Measurements from ENCODE around the gene MAP3K13.
"Not testable (repeated sequence)": the region's sequence is repeated elsewhere in the genome, so short reads cannot be mapped to it uniquely, and the experiment has no call there.

Gene MAP3K13

GRCh38 chr3:185460719-185461350 lies 97.9 kb downstream of the MAP3K13 start:
- H3K27ac ChIP-seq (ENCODE audit: low read length) = no peak overlapping the region
- no peak overlapping the region for H3K4me3 ChIP-seq (ENCODE audit: low read length)
- H3K27me3 ChIP-seq (ENCODE audit: low read depth, low read length) = no peaks in the 10 kb centered on the region
- no peak for TF ChIP-seq EZH2phosphoT487 (IDR thresholded peaks at IDR 0.05; ENCODE audit: low read depth)
- TF ChIP-seq CTCF (IDR thresholded peaks at IDR 0.05; ENCODE audit: low read depth, low read length) = peak; percentile 55
- H3K36me3 ChIP-seq (replicated peaks; ENCODE audit: low read depth, low read length) = no peaks in the 10 kb centered on the region
- no peaks in the 10 kb centered on the region for H3K79me2 ChIP-seq (ENCODE audit: low read length)
- H2AFZ ChIP-seq (ENCODE audit: low read depth, low read length) = no peak overlapping the region
- H4K20me1 ChIP-seq (ENCODE audit: insufficient read depth, low read length) = no peaks in the 10 kb centered on the region
- no peaks in the 10 kb centered on the region for H3K9me3 ChIP-seq (ENCODE audit: insufficient read depth, low read length)
- no peak overlapping the region for H3K4me2 ChIP-seq (ENCODE audit: low read length)
- peaks cover 4% of the 10 kb centered on the region for H3K4me1 ChIP-seq (ENCODE audit: low read length)
- no peak overlapping the region for H3K9ac ChIP-seq (ENCODE audit: low read length)

- H3K4me1 ChIP-seq (ENCODE audit: low read length) = peaks cover 10% of the 10 kb centered on the region
- no peaks in the 10 kb centered on the region for H3K27me3 ChIP-seq (ENCODE audit: low read depth, low read length)
- no peaks in the 10 kb centered on the region for H3K9me3 ChIP-seq (ENCODE audit: insufficient read depth, low read length)
- no peak overlapping the region for H3K9ac ChIP-seq (ENCODE audit: low read length)
- H2AFZ ChIP-seq (ENCODE audit: low read depth, low read length) = no peak overlapping the region
- H4K20me1 ChIP-seq (ENCODE audit: insufficient read depth, low read length) = no peaks in the 10 kb centered on the region
- H3K4me3 ChIP-seq (ENCODE audit: low read length) = no peak overlapping the region
- no peaks in the 10 kb centered on the region for H3K79me2 ChIP-seq (ENCODE audit: low read length)
- H3K4me2 ChIP-seq (ENCODE audit: low read length) = peak overlapping the region; percentile 60; the same call in 1 of the 2 replicates
- H3K27ac ChIP-seq (ENCODE audit: low read length) = no peak overlapping the region
- TF ChIP-seq CTCF (IDR thresholded peaks at IDR 0.05; ENCODE audit: low read depth, low read length) (no peak), EZH2phosphoT487 (IDR thresholded peaks at IDR 0.05; ENCODE audit: low read depth) (no peak)
- no peaks in the 10 kb centered on the region for H3K36me3 ChIP-seq (replicated peaks; ENCODE audit: low read depth, low read length)
These were observed 102.5 kb downstream of the MAP3K13 start for GRCh38 chr3:185465471-185465870.

DNA sequence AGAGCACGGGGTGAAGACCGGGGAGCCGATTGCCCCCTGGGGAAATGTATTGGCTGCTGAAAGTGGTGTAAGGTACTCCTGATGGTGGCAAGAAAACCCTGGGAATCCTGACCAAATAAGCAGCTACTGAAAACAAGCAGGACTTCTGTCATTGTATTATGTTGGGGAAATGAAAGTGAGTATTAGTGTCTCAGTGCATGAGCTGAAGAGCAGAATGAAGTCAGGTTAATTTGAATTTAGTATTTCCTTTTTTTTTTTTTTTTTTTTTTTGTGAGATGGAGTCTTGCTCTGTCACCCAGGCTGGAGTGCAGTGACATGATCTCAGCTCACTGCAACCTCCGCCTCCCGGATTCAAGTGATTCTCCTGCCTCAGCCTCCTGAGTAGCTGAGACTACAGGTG lies 103.2 kb downstream of the MAP3K13 start:
- H2AFZ ChIP-seq (ENCODE audit: low read depth, low read length); H3K4me3 ChIP-seq (ENCODE audit: low read length); H3K9me3 ChIP-seq (ENCODE audit: insufficient read depth, low read length); H4K20me1 ChIP-seq (ENCODE audit: insufficient read depth, low read length); H3K27ac ChIP-seq (ENCODE audit: low read length); H3K79me2 ChIP-seq (ENCODE audit: low read length); H3K9ac ChIP-seq (ENCODE audit: low read length); H3K27me3 ChIP-seq (ENCODE audit: low read depth, low read length); H3K36me3 ChIP-seq (replicated peaks; ENCODE audit: low read depth, low read length): not testable (repeated sequence)
- peak overlapping the region; percentile 60 for H3K4me2 ChIP-seq (ENCODE audit: low read length)
- peaks cover 10% of the 10 kb centered on the region for H3K4me1 ChIP-seq (ENCODE audit: low read length)

DNA sequence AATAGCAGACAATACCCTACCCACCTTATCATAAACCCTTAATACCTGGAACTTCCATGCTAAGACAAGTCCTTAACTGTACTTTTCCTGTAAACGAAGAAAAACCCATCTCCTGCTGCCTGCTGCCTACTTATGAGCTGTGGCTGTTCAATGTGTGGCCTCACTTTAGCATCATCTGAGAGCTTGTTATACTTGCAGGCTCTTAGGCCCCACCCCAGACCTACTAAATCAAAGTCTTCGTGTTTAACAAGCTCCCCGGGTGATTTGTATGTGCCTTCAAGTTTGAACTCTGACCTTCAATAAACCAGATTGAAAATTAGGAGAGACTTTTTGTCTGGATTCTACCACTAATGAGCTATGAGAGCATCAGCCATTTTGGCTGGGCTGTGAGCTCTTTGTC lies 106.6 kb downstream of the MAP3K13 start:
- Histone ChIP-seq H3K27ac (ENCODE audit: low read length) (no peak overlapping the region), H3K4me2 (ENCODE audit: low read length) (no peak overlapping the region), H3K4me1 (ENCODE audit: low read length) (peaks cover 10% of the 10 kb centered on the region), H3K9me3 (ENCODE audit: insufficient read depth, low read length) (no peaks in the 10 kb centered on the region), H3K4me3 (ENCODE audit: low read length) (no peak overlapping the region), H4K20me1 (ENCODE audit: insufficient read depth, low read length) (no peaks in the 10 kb centered on the region), H3K36me3 (replicated peaks; ENCODE audit: low read depth, low read length) (no peaks in the 10 kb centered on the region), H3K27me3 (ENCODE audit: low read depth, low read length) (no peaks in the 10 kb centered on the region), H3K79me2 (ENCODE audit: low read length) (no peaks in the 10 kb centered on the region), H3K9ac (ENCODE audit: low read length) (no peak overlapping the region), H2AFZ (ENCODE audit: low read depth, low read length) (no peak overlapping the region)
- TF ChIP-seq CTCF (IDR thresholded peaks at IDR 0.05; ENCODE audit: low read depth, low read length) (no peak), EZH2phosphoT487 (IDR thresholded peaks at IDR 0.05; ENCODE audit: low read depth) (no peak)
